HepG2 (cell line): ENCODE data around the gene GMPPA. TPM values are rescaled to one million over a fixed set of nuclear protein-coding genes. Genes with fewer than 3 reads are reported as not detected.

ENCODE experiments used
- ATF5 ChIP-seq: sonication (generic); formaldehyde crosslinking; IDR thresholded peaks from 2 replicates; pipeline ENCODE4 v1.4.0; 2020; ENCODE audit warnings: mild to moderate bottlenecking, low read depth, missing genetic modification reagents
- CEBPB ChIP-seq: IDR thresholded peaks from 2 replicates; pipeline ENCODE4 v1.6.1; 2011; ENCODE audit warnings: low read depth, low read length, improper control_type of control experiment, borderline replicate concordance
- E2F2 ChIP-seq: sonication (generic); formaldehyde crosslinking; IDR thresholded peaks from 2 replicates; pipeline ENCODE4 v1.4.0; 2020; ENCODE audit warnings: missing genetic modification reagents, borderline replicate concordance
- ETS1 ChIP-seq: sonication (generic); formaldehyde crosslinking; IDR thresholded peaks from 2 replicates; pipeline ENCODE4 v1.4.0; 2020; ENCODE audit warnings: missing genetic modification reagents
- FOXC1 ChIP-seq: sonication (generic); formaldehyde crosslinking; IDR thresholded peaks from 2 replicates; pipeline ENCODE4 v1.8.0; 2022; ENCODE audit warnings: mild to moderate bottlenecking, missing genetic modification reagents, borderline replicate concordance
- GABPA ChIP-seq, 2 experiments: IDR thresholded peaks; 2 replicates each; pipeline ENCODE4 v1.6.1; 2011 to 2016; ENCODE audit warnings: low read depth in 2 of 2, low read length in 1 of 2, missing biosample characterization in 1 of 2, missing genetic modification characterization in 1 of 2
- GATA4 ChIP-seq: sonication (generic); IDR thresholded peaks from 2 replicates; pipeline ENCODE4 v1.6.1; 2016; ENCODE audit warnings: antibody characterized with exemption, low read depth, borderline replicate concordance
- GTF2F1 ChIP-seq: fragments of 150-350 bp; IDR thresholded peaks from 2 replicates; pipeline ENCODE4 v1.6.1; 2014; ENCODE audit warnings: low read length
- ISX ChIP-seq: sonication (generic); formaldehyde crosslinking; conservative IDR thresholded peaks from 2 replicates; pipeline ENCODE4 v1.5.0; 2020; ENCODE audit warnings: missing genetic modification reagents
- MED13 ChIP-seq: sonication (generic); formaldehyde crosslinking; IDR thresholded peaks from 2 replicates; pipeline ENCODE4 v1.5.0; 2020; ENCODE audit warnings: missing genetic modification reagents
- MIER2 ChIP-seq: IDR thresholded peaks from 2 replicates; pipeline ENCODE4 v1.6.1; 2016; ENCODE audit warnings: missing biosample characterization, missing genetic modification reagents
- PATZ1 ChIP-seq: sonication (generic); formaldehyde crosslinking; IDR thresholded peaks from 2 replicates; pipeline ENCODE4 v1.4.0; 2020; ENCODE audit warnings: missing genetic modification reagents
- POLR2G ChIP-seq: fragments of 200-400 bp; formaldehyde crosslinking; IDR thresholded peaks from 2 replicates; pipeline ENCODE4 v1.6.1; 2018; ENCODE audit warnings: mild to moderate bottlenecking, low read depth, low read length, moderate library complexity
- PRMT3 ChIP-seq: sonication (generic); formaldehyde crosslinking; IDR thresholded peaks from 2 replicates; pipeline ENCODE4 v1.8.1; 2022; ENCODE audit warnings: low read depth, mild to moderate bottlenecking, moderate library complexity, missing genetic modification reagents, borderline replicate concordance
- RARA ChIP-seq: IDR thresholded peaks from 2 replicates; pipeline ENCODE4 v1.6.1; 2016; ENCODE audit warnings: missing genetic modification reagents, missing compliant biosample characterization
- SSRP1 ChIP-seq: IDR thresholded peaks from 2 replicates; pipeline ENCODE4 v1.6.1; 2016; ENCODE audit warnings: control low read depth
- STAG1 ChIP-seq: sonication (generic); formaldehyde crosslinking; IDR thresholded peaks from 2 replicates; pipeline ENCODE4 v1.4.0; 2020; ENCODE audit warnings: missing genetic modification reagents
- TARDBP ChIP-seq: sonication (generic); formaldehyde crosslinking; IDR thresholded peaks from 2 replicates; pipeline ENCODE4 v1.8.0; 2022; ENCODE audit warnings: mild to moderate bottlenecking, missing genetic modification reagents
- ZNF234 ChIP-seq: sonication (generic); formaldehyde crosslinking; conservative IDR thresholded peaks from 2 replicates; pipeline ENCODE4 v1.5.1; 2020; ENCODE audit warnings: mild to moderate bottlenecking, missing genetic modification reagents
- ZNF350 ChIP-seq: sonication (generic); formaldehyde crosslinking; IDR thresholded peaks from 2 replicates; pipeline ENCODE4 v1.4.0; 2020; ENCODE audit warnings: mild to moderate bottlenecking, low read depth, missing genetic modification reagents, borderline replicate concordance
- ZNF567 ChIP-seq: sonication (generic); formaldehyde crosslinking; IDR thresholded peaks from 2 replicates; pipeline ENCODE4 v1.8.1; 2023; ENCODE audit warnings: mild to moderate bottlenecking, missing genetic modification reagents, borderline replicate concordance
- ZNF644 ChIP-seq: IDR thresholded peaks from 2 replicates; pipeline ENCODE4 v1.6.1; 2016; ENCODE audit warnings: low read depth
- ZNF674 ChIP-seq: sonication (generic); formaldehyde crosslinking; IDR thresholded peaks from 2 replicates; pipeline ENCODE4 v1.5.0; 2020; ENCODE audit warnings: low read depth, mild to moderate bottlenecking, missing genetic modification reagents
- ZSCAN12 ChIP-seq: sonication (generic); formaldehyde crosslinking; IDR thresholded peaks from 2 replicates; pipeline ENCODE4 v1.9.0; 2021; ENCODE audit warnings: mild to moderate bottlenecking, missing genetic modification reagents
- ZSCAN25 ChIP-seq: sonication (generic); formaldehyde crosslinking; IDR thresholded peaks from 2 replicates; pipeline ENCODE4 v1.8.0; 2022; ENCODE audit warnings: mild to moderate bottlenecking, missing genetic modification reagents
- ZSCAN29 ChIP-seq: sonication (generic); formaldehyde crosslinking; conservative IDR thresholded peaks from 2 replicates; pipeline ENCODE4 v1.4.0; 2020; ENCODE audit warnings: mild to moderate bottlenecking, missing genetic modification reagents
- polyA plus RNA-seq, 8 experiments: library from polyadenylated mRNA; depleted of rRNA in 3 of 8; stranded (reverse) in 7 of 8; unstranded in 1 of 8; fragments of >200 nt; fragmentation: Illumina TruSeq in 4 of 8; extraction: Trizol in 4 of 8; gene quantifications; 2 replicates each; pipeline versions ENCODE4 v1.2.1 to v1.2.3, GENCODE V29; 2011 to 2016; ENCODE audit warnings: low read depth in 4 of 8, missing spikeins in 1 of 8, mixed read lengths in 1 of 8; ENCODE audit not compliant: insufficient read depth in 1 of 8
- total RNA-seq, 5 experiments: library from RNA; depleted of rRNA; stranded (reverse); fragments of >200 nt; fragmentation: Illumina TruSeq; extraction: Trizol; gene quantifications; 2 replicates each; pipeline ENCODE4 v1.2.3, GENCODE V29; 2016; ENCODE audit warnings: low read depth in 1 of 5

Gene GMPPA
- total and polyA plus RNA-seq, 2 of the 13 experiments (the other 11 are each of a cell fraction or from before 2014, with no cell fraction given) = 81.1 to 106 TPM

- no peak for TF ChIP-seq MED13 (CRISPR knock-in tag)
- 0 out of 2 replicates have a peak, but pooled peaks have one; percentile 83 for TF ChIP-seq ZNF674
- peak; percentile 38; the same call in 1 of the 2 replicates for TF ChIP-seq E2F2 (CRISPR knock-in tag)
- peak; percentile 2; the same call in 1 of the 2 replicates for TF ChIP-seq STAG1
- no peak for TF ChIP-seq ETS1 (CRISPR knock-in tag)
- TF ChIP-seq RARA (CRISPR knock-in tag) = 0 out of 2 replicates have a peak, but pooled peaks have one; percentile 16
- TF ChIP-seq ZSCAN29 (CRISPR knock-in tag) = no peak
- 0 out of 2 replicates have a peak, but pooled peaks have one; percentile 33 for TF ChIP-seq ZNF234 (CRISPR knock-in tag)
- TF ChIP-seq ZNF644 (CRISPR knock-in tag) = no peak
- TF ChIP-seq MIER2 (CRISPR knock-in tag) = no peak
- peak; percentile 5; the same call in 1 of the 2 replicates for TF ChIP-seq FOXC1
- 0 out of 2 replicates have a peak, but pooled peaks have one; percentile 18 for TF ChIP-seq ISX (CRISPR knock-in tag)
- TF ChIP-seq POLR2G = peak; percentile 14; the same call in 1 of the 2 replicates
- no peak for TF ChIP-seq GATA4
- no peak for TF ChIP-seq PATZ1 (CRISPR knock-in tag)
- no peak for TF ChIP-seq ZNF567
- no peak for TF ChIP-seq ATF5 (CRISPR knock-in tag)
- no peak for TF ChIP-seq GABPA (IDR thresholded peaks at IDR 0.05; ENCODE audit: low read depth, low read length)
- peak; percentile 75 for TF ChIP-seq GABPA (CRISPR knock-in tag; IDR thresholded peaks at IDR 0.05; ENCODE audit: low read depth)
- no peak for TF ChIP-seq CEBPB
- TF ChIP-seq GTF2F1 = no peak
- TF ChIP-seq ZSCAN25 = 0 out of 2 replicates have a peak, but pooled peaks have one; percentile 3
- TF ChIP-seq SSRP1 = no peak
- TF ChIP-seq ZNF350 (CRISPR knock-in tag) = no peak
- TF ChIP-seq ZSCAN12 (CRISPR knock-in tag) = peak; percentile 60; the same call in 1 of the 2 replicates
- no peak for TF ChIP-seq PRMT3 (CRISPR knock-in tag)
- no peak for TF ChIP-seq TARDBP (CRISPR knock-in tag)
Observed at GRCh38 chr2:219542931-219543595, 44.4 kb downstream of the GMPPA start (continued).
